RPMI8226 (cell line): ENCODE data around the gene UNC5C.

Experiments used
- DNase-seq: peaks from one replicate; pipeline ENCODE4 v3.0.0-alpha.2; 2015

The UNC5C gene

DNA sequence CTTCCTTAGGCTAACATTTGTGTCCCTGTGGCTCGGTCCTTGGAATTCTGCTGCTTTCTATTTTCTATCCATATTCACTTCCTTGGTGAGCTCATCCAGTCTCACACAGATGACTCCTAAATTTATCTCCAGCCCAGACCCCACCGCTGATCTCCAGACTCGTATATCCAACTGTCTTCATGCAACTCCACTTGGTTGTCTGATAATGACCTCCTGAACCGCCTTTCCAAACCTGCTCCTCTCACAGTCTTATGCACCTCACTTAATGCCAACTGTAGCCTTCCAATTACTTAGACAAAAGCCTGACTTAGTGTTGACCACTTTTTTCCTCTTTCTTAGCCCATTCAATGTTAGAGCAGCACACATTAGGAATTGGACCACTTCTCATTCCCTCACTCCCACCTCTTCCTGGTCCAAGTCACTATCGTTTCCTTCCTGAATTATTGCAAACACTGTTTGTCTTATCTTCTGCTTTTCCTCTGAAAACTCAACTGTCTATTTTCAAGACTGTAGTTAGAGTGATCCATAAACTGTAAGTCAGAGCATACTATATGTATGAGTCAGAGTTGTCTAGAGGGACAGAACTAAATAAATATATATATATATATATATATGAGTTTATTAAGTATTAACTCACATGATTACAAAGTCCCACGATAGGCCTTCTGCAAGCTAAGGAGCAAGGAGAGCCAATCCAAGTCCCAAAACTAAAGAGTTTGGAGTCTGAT is 292.5 kb downstream of the UNC5C start:
- DNase-seq, result no peak

DNA sequence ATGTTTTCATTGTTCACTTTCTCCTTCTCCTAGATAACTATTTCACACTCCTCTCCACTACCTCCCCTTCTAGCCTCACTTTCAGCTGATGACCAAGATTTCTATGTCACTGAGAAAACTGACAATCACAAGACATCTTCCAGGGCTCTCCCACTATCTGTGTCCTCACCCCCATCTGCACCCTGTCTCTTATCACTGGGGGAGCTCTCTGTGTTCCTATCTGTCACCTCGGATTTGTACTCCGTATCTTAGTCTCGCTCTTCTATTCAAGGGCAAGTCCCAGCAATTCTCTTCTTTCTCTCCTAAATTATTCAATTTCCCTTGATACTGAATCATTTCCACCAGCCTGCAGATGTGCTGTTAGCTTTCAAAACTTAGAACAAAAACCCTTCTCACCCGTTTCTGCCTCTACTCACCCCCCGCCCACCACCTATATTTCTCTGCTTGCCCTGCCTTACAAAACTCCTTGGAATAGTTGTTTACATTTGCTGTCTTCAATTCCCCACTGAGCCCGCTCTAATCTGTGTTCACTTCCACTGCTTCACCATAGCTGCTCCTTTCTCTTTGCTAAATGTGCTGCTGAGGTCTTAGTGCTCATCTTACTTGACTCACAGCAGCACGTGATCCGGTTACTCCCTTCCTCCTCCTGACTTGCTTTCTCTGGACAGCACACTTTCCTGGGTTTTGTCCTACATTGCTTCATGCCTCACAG is 293.2 kb downstream of the UNC5C start:
- no peak for DNase-seq

DNA sequence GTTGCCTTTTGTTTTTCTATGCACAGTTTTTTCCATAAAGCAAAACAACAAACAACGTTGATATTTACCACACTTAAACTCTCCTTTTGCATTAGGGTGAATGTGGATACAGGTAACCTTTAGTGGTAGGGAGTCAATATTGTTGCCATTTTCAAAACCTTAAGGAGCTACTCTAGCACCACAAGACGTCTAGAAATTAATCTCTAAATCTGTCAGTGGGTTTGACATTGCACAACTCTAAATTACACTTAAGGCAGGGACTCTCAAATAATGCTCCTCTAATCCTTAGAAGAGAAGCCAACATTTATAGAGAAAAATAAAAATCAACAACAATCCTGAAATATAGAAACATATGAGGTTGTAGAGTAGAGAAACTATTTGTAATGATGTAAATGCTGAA is 297.2 kb downstream of the UNC5C start:
- DNase-seq, result no peak

DNA sequence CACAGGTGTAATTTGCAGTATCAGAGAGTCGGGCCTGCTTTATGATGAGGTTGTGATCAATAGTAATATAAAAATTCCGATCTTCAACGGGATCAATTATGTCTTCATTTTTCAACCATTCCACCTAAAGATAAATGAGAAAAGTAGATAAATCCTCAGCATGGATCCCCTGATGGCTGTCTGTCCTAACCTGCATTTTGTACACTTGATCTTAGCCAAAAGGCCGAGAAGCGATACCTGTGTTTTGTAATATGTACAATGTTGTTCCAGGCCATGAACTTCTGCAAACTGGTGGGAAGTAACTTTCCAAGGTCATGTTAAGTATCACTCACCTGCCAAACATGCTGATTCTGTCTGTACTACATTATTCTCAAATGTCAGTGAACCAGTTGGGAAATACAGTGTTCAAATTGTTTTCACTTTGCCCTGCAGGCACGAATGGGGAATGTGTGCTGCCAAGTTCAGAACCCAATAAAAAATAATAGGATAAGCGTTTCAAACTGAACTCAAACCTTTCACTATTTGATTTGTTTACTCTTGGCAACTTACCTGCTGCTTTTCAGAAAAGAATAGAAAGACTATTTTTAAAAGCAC is 298.1 kb downstream of the UNC5C start:
- DNase-seq, result no peak

DNA sequence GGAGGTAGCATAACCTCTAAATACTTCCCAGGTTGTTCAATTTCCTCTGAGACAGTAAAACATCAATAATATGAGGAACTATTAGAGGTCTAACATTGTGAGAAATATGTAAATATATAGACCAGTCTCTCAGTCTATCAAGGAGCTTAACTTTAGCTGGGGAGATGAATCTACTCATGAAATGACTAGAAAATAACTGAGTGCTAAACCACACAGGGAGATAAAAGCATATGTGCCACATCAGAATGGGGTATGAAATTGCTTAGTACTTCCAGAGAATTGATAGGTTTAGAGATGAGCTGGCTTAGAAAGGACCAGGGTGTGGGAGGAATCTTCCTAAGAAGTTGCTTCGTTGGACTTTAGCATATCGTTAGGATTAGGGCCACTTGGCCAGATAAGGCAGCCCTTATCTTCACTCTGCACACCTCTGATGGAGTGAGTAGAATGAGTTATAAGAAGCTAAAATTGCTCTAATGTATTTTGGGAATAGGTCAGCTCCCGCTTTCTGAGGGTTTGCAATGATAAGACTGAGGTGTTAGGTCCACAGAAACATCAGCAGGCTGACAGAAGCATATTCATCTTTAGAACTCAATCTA is 299.2 kb downstream of the UNC5C start:
- DNase-seq, result no peak

DNA sequence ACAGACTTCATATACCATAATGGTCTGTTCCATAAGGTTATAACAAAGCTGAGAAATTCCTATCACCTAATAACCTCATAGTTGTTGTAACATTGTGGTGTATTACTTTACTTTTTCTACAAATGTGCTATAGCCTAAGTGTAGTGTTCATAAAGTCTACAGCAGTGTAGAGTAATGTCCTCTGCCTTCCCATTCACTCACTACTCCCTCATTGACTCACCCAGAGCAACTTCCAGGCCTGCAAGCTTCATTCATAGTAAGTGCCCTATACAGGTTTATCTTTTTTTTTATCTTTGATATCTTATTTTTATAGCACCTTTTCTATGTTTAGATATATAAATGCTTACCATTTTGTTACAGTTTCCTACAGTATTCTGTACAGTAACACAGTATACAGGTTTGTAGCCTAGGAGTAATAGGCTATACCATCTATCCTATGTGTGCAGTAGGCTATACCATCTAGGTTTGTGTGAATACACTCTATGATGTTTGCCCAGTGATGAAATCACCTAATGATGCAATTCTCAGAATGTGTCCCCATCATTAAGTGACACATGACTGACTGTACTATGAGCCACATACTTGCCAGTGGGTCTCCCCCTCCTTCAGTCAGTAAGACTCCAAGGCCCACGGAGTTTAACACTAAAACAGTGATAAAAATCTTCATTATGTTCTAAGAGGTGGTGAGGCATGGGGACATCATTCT is 299.9 kb downstream of the UNC5C start:
- no peak for DNase-seq

DNA sequence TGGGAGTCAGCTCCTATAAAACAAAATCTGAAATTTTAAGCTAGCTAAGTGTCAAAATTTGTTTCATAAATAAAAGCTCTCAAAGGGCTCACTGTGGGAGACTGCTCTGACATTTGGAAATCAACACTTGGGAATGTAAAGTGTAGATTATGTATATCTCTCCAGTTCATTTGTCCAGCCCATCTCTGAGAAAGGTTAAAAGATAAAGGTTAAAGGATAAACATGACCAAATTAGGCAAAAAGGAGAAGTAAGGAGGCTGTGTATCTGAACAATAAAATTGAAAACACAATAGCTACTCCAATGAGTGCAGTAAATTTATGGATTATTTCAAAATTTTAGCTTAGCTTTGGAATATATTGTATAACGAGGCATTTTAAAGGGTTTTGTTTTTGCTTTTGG is 304.9 kb downstream of the UNC5C start:
- no peak for DNase-seq

DNA sequence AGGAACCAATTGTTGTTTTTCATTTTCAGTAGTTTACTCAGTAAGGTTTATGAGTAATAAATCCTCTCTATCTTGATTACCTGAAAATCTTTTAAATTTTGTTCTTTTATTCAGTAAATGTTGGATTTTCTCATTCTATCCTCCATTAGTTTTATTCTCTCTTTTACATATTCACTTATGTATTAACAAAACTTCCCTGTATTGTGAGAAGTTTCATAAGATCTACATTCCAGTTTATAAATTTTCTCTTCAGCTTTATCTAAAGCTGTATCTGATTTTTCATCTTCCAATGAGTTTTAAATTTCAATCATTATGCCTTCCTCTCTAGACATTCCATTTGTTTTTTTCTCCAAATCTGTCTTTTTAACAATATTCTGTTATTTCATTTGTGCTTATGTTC is 310.2 kb downstream of the UNC5C start:
- no peak for DNase-seq

DNA sequence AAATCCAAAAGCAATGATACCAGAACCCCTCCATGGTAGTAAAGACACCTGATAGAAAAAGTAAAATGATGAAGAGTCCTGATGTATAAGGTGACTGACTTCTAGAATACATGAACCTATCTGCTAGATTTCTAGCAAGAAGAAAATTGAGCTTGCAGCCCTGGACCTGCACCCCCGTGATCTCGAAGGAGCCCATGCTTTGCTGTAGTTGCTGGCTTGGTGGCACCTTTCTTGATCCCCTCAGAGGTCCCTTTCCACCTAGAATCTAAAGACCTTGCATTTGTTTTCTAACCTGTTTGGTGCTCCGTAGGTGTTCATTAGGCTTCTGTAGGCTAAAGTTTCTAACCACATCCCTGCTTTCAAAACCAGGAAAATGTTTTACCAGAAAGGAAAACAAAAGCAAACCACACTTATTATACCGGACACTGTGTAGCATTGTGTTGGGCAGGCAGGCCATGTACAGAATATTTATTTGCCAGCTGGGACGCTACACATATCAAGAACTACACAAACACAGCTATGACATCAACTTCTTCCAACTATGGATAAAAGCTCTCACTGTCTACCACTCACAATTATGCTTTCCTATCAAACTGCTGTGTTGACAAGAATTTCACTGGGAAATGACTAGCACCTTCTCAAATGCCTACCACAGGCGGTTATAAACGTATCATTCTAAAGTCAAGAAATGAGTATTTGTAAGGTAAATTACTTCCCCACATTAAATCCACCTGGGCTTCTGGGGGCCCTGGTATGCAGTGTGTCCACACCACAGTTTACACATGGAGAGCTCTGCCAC is 316.2 kb downstream of the UNC5C start:
- no peak for DNase-seq

DNA sequence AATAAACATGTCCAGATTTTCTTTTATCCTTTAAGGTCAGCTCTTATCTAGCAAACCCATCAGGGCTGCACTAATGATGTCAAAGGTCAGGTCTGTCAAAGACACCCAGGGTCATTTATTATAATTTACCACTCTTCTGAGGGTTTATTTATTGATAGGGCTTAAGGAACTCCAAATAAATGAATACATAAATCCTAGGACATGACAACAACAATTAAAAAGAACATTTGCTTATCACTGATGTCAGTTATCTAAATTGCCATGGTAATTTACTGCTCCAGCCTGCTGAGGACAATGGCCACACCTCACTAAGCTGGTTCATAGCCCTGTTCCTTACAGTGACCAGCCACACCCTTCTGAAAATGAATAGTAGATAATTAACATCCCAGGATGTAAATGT is 317.1 kb downstream of the UNC5C start:
- DNase-seq, result no peak

DNA sequence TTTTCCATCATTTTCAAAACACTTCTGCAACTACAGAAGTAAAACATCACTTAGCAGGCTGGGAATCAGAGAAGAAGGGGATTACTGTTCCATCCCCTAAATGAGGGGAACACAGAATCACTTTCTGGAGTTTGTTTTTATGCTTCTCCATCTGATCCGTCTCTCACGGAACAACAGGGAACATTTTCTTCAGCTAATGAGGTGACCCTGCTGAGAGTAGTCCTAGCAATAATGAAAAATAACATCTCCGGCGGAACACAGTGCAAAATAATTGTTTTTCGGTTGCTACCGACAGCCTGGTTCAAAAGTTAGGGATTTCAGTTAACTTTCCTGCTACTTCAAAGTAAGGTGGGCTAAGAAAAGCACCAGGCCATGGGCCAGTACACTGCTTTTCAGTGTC is 322.9 kb downstream of the UNC5C start:
- no peak for DNase-seq

DNA sequence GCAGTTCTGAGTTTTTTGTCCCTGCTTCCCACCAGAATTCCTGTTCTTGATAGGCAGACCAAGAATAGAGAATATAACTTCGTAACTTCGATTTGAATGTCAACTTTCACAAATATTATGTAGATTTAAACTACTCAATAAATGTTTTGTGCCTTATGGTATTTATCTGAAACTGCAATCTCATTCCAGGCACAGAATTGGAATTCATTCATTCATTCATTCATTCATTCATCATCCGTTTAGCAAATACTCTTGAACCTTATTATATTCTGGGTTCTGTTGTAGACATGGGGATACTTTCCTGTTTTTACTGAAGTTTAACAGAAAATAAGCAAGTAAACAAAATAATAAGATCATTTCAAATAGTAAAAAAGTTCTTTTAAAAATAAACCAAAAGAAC is 324.4 kb downstream of the UNC5C start:
- no peak for DNase-seq

DNA sequence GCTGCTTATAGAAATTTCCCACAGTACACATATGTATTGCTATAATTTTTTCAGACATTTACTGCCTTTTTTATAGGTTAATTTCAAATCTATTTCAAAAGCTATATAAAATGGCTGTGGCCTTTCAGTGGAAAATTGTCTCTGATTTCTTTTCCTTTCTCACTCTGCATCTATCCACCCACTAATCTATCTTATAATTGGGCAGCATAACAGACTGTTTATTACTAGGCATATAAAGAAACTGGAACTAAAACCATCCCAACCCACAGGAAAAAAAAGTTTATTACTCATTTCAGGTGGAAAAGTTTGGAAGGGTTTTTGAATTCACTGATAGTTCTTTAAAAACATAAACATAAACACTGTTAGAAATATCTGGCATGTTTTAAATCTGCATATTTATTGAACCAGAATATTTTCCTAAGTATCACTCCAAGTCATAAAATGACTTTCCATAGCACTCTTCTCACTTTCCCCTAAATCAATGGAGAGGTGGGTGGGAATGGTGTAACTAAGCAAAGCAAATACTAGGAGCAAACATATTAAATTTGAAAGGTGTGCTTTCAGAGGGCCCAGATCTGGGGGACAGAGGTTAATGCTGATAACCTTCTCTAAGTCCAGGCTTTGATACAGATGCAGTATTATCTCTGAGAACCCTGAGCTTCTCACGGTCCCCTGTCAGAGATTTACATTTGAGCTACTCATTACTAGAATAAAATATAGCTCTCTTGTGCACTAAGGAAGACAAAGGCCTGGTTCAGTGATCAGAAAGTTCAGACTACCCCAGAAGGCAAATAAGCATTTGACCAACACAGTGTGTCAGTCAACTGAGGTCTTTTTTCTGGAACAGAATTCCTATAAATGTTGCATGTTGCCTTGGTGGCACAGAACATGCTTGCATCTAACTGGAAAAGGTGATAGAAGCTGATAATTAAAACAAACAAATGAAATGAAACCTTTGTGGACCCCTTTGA is 328.3 kb downstream of the UNC5C start:
- DNase-seq, result no peak

DNA sequence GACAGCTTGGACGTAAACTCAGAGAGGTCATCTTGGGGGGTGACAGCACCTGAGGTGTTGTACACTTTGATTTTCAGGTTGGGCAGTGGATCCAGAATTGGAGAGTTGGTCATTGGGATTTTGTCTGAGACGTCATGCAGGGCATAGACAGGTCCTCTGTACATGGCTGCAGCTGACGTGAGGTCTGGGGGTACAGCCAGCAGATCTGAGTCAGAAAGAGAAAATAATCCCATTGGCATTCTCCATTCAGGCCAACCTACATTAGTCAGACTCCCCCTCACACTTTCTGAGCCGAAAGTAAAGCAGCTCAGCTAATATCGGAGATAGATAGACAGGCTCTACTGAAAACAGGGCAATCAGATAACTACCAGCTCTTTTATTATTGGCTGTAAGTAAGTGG is 329.7 kb downstream of the UNC5C start:
- no peak for DNase-seq

DNA sequence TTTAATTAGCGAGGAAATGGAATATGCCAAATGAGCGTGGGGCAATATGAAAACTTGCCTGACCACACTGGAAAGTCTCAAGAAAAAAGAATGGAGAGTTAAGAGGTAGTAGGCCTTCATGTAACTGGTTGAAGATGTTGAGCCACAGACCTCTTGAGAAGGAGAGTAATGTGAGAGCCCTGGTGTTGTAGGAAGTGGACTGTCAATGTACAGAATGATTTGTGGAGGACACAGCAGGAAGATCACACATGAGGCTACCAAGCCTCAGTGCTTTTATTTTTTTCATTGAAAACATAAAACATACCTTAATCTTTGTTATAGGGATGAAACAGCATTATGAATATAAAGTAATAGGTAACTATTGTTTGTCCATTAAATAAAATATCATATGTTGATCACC is 331.6 kb downstream of the UNC5C start:
- DNase-seq, result no peak

DNA sequence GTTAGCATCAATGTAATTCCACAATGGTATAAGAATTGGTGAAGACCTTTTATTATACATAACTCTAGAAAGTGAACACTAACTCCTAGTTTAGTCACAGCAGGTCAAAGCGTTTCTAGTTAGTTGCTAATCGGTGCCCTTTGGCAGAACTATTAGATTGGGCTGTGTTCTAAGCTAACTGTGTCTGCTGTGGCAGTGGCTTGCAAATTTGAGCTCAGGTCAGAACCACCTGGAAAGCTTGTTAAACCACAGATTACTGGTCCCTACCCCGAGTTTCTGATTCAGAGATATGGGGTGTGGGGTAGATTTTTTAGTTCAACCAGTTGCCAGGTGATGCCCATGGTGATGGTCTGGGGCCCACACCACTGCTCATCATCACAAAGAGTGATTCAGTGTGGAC is 332.1 kb downstream of the UNC5C start:
- no peak for DNase-seq

DNA sequence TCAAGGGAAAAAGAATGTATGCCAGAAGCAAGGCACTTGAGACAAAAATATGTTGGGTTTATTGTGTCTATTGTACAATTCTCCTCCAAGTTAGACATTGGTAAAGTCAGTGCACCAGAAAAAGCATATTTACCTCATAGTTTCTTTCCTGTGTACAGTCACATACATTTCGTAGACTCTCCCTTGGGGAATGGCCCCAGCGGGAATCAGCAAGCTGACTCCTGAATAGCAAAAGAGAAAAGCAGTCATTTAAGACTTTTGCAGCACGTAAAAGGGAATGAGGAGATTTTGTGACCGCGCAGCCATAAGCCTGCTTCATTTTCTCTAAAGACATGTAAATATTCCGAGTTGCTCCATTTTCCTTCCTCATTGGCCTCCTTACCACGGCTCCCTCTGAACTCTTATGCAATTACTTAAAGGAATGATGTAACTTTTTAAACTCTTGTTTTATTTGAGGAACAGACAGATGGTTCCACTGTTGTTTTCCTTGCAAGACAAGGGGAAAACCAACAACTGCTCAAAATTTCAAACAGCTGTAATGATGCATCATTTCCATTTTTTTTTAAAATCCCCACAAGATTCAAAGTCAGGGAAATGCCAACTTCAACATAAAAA is 332.7 kb downstream of the UNC5C start:
- no peak for DNase-seq

DNA sequence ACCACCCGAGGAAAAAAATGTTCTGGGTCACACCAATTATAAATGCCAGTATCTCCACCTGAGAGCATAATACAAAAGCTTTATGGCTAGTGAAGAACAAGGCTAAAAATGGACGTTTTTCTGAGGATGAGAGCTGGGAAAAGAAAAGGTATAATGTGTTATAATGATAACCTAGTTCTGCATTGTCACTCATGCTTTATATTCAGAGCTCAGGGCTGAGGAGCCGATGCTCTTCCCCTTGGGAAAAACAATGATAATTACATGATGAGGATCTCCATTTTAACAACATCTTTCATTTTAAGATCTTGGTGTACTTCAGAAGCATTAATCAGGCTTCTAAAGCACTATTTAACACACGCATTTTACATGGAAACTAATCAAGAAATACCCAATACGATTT is 333.7 kb downstream of the UNC5C start:
- no peak for DNase-seq

DNA sequence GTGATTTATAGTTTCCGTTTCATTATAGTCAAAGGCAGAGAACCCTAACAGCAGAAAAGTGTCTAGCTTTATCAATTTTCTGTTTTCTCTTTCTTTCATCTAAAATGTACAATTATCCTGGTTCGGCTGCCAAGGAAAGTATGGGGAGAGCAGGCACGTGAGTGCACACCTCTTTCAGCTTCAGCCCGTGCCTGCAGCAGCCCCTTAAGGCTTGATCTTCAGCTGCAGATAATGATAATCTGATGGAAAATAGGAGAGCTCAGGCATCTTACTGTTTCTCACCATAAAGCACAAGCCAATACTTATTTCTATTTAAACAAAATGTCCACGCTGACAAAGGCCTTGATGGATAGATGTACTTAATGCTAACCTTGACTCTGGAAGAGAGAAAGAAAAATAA is 334.4 kb downstream of the UNC5C start:
- no peak for DNase-seq

DNA sequence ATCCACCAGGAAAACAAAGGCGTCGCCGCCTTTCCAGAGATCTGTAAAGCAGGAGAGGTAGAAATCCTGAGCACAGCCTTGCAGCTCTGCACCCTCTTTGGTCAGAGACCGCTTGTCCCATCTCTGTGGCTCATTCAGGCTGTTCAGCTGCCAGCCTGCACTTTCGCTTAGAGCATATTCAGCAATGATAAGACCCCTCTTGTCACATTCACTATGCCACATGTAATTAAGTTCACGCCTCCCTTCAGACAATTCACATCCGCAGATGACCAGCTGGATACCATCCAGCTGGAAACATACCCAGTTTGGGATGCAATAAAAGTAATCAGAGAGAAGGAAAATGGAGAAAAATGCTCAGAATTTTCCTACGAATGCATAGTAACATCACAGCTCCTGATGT is 335.4 kb downstream of the UNC5C start:
- no peak for DNase-seq

DNA sequence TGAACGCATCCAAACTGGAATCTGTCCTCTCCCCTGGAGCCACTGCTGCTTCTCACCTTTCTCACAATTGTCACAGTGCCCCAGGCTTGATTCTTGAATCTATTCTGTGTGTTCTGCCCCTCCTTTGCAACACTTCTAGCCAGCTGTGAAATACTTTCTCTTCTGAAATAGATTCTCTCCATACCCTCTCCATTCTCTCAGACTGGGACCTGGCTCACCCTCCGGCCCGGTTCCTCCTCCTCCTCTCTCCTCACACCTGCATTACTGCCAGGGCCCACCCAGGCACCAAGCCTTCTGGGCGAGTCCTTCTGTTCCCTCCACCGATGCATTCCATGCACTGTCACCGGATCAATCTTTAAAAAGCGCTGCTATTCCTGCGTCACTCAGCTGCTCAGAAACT is 336.1 kb downstream of the UNC5C start:
- no peak for DNase-seq
